Dermis microvascular lymphatic vessel endothelial cell (primary cell): ENCODE data around the gene ICAM1. TPM values are rescaled to one million over a fixed set of nuclear protein-coding genes. Genes with fewer than 3 reads are reported as not detected.
"Not testable (repeated sequence)": the region's sequence is repeated elsewhere in the genome, so short reads cannot be mapped to it uniquely, and the experiment has no call there.

ENCODE experiments used
- DNase-seq, 2 donors: peaks; one replicate each; pipeline versions ENCODE4 v3.0.0 to v3.0.0-alpha.2; 2010; ENCODE audit warnings: low read depth in 2 of 2
- total RNA-seq: library from RNA; depleted of rRNA; stranded (reverse); fragments of >200 nt; gene quantifications from 2 replicates; pipeline ENCODE4 v1.2.1, GENCODE V29; 2014

Gene ICAM1, protein sequence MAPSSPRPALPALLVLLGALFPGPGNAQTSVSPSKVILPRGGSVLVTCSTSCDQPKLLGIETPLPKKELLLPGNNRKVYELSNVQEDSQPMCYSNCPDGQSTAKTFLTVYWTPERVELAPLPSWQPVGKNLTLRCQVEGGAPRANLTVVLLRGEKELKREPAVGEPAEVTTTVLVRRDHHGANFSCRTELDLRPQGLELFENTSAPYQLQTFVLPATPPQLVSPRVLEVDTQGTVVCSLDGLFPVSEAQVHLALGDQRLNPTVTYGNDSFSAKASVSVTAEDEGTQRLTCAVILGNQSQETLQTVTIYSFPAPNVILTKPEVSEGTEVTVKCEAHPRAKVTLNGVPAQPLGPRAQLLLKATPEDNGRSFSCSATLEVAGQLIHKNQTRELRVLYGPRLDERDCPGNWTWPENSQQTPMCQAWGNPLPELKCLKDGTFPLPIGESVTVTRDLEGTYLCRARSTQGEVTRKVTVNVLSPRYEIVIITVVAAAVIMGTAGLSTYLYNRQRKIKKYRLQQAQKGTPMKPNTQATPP
- 5.8 and 7.8 TPM in 2 replicates for total RNA-seq

DNA sequence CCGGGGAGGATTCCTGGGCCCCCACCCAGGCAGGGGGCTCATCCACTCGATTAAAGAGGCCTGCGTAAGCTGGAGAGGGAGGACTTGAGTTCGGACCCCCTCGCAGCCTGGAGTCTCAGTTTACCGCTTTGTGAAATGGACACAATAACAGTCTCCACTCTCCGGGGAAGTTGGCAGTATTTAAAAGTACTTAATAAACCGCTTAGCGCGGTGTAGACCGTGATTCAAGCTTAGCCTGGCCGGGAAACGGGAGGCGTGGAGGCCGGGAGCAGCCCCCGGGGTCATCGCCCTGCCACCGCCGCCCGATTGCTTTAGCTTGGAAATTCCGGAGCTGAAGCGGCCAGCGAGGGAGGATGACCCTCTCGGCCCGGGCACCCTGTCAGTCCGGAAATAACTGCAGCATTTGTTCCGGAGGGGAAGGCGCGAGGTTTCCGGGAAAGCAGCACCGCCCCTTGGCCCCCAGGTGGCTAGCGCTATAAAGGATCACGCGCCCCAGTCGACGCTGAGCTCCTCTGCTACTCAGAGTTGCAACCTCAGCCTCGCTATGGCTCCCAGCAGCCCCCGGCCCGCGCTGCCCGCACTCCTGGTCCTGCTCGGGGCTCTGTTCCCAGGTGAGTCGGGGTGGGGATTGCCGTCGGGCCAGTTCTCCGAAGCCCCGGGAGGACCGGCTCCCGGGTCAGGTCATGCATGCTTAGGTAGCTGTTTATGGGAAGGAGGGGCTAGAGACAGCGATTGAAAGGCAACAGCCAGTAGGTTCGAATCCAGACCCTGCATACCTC, at the start of gene ICAM1:
TSS of gene ICAM1 (plus strand) at position 505 of the 779 bp plus-strand sequence. CDS start at position 545, 40 bp downstream.
- peak; percentile 92 to 95 for DNase-seq

DNA sequence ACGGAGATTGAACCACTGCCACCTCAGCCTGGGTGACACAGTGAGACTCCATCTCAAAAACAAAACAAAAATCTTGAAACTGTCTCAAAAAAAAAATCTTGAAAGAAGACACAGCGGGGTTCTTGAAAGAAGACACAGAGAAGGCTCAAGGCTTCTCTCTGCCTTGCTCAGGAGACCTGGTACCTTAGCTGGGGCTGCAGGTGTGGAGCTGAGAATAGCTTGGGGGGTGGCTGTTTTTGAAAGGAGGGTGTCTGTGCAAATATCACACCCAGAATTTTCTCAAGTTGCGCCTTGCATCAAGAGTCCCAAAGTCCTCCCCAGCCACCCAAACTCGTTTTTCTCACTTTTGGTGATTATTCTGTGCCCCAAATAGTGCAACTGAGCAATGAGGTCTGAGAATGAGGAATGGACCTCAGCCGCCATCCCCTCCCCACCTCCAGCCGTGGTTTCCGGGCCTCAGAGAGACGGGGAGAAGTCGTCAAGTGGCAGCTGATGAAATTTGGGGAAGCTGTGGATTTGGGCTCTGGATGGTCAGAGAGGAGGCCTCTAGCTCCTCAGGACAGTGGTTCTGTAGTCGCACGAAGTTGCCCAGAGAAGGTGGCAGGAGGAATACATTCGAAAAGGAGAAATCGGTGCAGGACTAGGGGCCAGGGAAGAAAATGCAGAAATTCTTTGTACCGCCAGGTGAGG, 48.6 kb upstream of the ICAM1 start:
- no peak for DNase-seq

DNA sequence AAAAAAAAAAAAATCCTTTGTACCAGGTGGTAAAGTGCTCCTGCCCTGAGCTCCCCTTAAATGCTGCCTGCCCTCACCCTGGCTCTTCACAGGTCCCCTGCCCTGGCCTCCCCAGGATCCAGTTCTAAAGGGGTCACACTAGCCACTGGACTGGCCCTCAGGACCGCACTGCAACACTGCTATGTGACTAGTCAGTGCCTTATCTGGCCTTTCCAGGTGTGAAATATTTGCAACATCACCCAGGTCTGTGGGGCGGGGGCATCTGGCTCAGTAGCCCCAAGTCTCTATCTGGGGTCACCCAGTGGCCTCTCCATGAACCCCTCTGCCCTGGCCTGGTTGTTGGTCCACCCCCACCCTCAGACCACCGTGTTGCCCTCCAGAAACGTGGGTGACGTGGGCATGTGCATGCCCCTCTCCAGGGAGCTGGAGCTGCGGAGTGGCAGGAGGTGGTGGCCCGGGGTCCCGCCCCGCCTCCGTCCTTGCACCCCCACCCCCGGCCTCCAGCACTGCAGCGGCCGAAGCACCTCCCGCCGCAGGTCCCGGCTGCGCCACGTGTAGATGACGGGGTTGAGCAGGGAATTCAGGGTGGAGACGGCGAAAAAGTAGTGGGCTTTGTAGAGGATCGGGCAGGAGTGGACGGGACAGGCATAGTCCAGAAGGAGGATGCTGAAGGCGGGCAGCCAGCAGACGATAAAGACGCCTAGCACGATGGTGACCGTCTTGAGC, 47.3 kb upstream of the ICAM1 start:
- no peak for DNase-seq

DNA sequence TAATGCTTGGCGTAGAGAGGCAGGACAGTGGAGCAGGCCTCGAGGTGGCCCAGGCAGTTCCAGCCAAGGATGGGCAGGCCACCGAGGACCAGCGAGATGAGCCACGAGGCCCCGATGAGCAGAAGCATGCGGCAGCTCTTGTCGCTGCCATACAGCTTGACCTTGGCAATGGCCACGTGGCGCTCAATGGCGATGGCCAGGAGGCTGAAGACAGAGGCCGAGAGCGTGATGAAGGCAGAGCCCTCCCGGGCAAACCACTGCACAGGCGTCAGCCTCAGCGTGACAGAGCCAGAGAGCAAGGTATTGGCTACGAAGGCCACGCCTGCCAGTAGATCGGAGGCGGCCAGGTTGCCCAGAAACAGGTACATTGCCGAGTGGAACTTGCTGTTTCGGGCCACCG, 46.6 kb upstream of the ICAM1 start:
- no peak for DNase-seq

DNA sequence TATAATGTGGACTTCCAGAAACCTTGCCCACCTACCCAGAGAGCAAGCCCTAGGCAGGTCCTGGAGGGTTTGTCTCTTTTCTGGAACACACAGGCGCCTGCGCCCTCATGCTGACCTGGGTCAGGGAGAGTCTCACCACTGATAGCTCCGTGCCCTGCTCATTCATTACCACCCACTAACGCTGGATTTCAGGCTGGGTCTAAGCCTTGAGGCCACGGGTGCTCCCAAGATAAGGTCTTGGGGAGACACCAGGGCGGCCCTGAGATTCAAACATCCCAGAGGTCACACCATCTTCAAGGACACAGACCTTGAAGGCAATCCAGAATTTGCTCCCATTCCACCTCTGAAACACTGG, 44.9 kb upstream of the ICAM1 start:
- no peak for DNase-seq

DNA sequence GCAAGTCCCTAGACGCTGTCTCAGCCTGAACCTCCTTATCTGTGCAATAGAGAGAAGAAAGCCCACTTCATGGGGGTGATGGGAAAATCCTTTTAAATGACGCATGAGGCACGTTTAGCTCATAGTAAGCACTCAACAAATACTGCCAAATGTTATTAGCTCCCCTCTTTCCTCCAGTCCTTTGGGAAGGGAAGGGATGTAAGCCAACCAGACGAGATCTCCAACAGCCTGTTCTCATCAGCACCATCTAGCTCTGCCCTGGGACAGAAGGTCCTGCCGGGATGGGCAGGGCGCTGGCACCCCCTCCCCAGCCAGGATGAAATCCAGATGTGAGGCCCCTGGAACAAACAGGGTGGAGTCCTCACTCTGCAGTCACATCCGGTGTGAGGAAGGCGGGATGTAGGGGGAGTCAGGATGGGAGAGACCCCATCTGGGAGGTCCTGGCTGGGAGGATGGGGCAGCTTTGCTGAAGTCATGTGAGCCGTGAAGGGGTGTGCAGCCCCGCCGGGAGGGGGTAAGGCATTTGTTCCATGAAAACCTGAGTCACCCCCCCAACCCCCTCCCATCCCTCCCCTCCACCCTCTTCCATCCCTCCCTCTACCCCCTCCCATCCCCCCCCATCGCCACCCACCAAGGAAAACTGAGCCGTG, 44.4 kb upstream of the ICAM1 start:
- DNase-seq, result no peak

DNA sequence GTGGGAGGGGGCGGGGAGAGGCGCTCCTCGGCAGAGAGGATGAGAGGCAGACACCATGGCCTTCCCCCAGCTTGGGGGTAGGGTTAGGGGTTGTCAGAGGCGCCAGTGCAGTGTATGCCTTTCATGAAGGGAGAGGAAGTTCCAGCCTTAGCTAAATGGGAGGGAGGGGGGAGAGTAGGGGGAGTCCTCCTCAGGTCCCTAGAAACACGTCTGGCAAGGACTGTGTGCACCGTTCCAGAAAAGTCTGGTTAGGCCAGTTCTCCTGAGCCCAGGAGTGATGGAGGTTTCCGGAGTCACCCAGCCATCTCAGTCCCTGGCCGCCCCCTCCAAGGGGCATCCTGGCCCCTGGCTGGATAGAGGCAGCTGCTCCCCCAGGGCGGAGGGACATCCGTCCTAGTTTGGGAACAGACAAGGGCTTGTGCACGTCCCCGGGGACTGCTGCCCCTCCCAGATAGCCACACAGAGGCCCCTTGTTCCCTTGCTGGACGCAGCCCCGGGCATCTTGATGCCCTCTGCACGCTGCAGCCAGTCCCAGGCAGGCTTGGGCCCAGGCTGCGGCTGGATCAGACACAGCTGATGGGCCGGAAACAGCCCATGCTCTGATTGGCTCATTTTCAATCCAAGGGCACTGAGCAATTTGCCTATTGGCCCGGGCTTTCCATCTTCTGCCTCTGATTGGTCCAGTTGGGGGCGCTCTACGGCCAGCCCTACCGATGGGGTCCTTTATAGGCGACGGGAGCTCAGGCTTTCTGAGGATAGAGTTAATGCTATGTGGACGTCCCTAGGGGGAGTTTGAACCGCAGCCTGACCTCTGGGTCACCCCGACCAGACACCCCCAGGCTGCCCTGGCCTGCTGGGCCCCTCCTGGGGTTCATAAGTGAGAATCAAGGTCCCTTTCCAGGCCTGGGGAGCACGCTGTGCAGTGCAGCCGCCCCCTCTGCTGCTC, 43.6 kb upstream of the ICAM1 start:
- DNase-seq, result no peak

DNA sequence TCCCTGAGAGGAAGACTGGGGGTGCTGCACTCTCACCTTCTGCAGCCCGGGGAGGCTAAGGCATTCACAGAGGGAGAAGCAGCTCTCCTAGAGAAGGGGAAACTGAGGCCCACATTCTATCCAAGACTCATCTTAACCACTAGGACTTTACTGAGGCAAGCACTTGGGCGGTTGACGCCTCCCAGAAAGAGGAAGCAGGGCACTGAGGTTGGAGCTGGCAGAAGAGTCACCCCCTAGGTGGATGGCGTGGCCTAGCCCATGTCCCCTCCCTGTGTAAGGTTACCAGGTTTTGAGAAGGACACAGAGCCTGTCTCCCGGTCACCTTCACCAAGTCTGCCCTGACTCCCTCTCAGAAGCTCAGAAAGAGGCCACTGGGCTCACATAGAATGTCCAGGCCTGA, 42.5 kb upstream of the ICAM1 start:
- no peak for DNase-seq

DNA sequence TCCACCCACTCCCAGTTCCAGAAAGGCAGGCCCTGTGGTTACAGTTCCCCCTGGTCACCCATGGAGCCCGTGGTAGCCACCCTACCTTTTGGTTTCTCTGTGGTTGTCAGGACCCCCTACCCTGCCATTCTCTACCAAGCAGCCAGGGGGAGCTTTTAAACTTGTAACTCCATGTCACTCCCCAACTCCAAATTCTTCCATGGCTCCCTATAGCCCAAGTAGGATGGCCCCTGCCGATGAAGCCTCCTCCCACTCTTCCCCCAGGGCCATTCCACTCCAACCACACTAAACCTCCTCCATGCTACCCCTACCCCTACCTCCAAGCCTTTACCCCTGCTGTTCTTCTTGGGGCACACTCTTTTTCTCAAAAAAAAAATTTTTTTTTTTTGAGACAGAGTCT, 42.0 kb upstream of the ICAM1 start:
- DNase-seq, result peak; percentile 9 to 43

DNA sequence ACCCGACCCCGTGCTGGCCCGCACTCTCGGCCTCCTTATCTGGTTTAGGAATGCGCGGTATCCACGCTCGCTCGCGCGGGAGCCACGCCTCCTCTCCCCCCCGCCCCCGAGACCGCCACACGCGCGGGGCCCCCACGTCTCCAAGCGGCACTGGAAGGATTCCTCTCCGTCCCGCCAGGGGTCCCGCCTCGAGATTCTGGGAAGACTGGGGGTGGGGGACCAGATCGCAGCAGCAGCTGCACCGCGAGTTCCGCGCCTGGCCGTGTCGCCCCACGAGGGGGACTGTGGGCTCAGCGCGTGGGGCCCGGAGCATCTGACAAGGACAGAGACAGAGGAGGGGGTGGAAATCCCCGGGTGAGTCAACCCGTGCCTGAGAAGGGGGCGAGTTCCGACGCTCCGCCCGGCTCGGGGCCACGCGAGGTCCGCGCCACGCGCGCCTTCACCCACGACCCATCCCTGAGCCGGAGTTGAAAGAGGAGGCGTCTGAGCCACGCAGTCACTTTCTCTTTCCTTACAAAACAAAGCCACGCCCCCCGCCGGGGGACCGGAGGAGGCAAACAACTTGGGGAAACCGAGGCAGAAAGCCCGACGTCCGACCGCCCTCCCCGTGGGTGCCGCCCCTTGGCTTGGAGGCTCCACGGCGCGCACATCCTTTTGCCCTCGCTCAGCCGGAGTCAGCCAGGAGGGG, 40.6 kb upstream of the ICAM1 start:
- peak in 1 of 2 donors; percentile 18 for DNase-seq

DNA sequence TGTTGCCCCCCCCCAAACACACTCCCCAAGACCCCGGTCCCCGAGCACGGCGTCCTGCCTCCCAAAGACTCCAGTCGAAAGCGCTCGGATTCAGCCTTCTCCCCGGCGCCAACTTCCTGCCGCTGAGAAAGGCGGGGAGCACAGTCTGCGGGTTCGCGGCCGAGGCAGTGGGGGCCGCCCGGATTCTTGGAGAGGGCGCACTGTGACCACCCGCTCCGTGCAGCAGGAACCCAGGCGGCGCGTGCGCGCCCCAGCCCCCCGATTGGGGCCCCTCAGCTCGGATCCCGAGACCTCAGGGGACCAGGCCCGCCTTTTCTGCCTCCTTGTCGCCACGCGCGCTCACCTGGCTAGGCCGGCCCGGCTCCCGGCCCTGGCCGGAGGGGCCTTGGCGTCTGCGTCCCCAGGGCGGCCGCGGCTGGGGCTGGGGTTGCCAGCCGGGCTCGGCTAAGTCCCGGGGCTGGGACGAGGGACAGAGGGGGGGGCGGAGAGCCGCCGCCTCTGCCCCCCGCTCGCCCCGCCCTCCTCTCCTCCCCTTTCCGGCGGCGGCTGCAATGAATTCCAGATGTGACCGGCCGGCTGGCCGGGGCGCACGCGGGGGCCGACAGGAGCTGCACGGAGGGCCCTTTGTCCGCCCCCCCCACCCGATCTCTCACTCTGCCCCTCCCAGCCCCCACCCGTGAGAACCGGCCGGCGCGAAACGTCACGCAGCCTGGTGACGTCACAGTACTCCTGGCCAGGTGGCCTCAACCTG, 39.9 kb upstream of the ICAM1 start, which contains the start of gene S1PR2:
TSS of gene S1PR2 (minus strand) at position 471 of the 751 bp plus-strand sequence. CDS start 6,426 bp downstream, outside the sequence.
- peak; percentile 5 to 44 for DNase-seq

DNA sequence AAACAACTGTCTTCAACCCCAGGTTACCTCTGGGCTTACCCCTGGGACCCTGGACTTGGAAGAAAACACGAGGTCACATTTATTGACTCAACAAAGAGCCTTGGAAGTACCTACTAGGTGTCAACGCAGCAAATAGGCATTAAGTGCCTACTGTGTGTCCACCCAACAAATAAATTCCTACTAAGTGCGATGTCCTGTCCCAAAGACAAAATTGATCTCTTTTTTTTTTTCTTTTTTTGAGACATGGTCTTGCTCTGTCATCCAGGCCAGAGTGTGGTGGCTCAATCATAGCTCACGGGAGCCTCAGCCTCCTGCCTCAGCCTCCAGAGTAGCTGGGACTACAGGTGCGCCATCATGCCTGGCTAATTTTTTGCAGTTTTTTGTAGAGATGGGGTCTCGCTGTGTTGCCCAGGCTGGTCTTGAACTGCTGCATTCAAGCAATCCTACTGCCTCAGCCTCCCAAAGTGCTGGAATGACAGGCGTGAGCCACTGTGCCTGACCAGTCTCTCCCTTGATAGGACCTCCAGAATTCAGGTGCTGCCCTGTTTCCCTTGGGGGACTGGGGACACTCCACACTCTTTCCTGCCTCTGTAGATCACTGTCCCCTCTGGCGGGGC, 39.2 kb upstream of the ICAM1 start:
- no peak for DNase-seq

DNA sequence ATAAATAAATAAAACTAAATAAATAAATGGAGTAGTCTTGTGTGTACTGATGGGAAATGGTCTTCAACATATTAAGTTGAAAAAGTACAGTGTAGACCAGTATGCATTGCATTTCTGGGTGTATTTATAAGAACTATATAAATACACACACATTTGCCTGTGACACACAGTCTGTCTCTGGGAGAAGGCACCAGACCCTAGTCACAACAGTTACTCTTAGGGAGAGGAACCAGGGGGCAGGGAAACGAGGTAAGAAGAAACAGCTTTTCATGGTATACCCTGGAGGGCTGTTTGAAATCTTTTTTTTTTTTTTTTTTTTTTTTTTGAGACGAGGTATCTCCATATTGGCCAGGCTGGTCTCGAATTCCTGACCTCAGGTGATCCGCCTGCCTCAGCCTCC, 37.0 kb upstream of the ICAM1 start:
- no peak for DNase-seq

DNA sequence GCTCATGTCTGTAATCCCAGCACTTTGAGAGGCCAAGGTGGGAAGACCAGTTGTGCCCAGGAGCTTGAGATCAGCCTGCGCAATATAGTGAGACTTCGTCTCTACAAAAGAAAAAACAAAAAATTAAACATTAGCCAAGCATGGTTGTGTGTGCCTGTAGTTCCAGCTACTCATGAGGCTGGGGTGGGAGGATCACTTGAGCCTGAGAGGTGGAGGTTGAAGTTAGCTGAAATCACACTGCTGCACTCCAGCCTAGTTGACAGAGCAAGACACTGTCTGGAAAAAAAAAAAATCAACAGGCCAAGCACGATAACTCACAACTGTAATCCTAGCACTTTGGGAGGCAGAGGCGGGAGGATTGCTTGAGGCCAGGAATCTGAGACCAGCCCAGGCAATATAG, 35.9 kb upstream of the ICAM1 start:
- no peak for DNase-seq

DNA sequence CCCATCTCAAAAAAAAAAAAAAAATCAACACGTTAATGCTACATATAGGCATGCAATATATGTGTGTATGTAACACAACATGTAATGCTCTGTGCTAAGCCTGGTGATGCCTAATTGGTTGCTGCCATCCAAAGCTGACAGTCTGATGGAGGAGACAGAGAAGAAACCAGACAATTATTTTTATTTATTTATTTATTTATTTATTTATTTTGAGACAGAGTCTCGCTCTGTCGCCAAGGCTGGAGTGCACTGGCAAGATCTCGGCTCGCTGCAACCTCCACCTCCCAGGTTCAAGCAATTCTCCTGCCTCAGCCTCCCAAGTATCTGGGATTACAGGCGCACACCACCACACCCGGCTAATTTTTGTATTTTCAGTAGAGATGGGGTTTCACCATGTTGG, 35.5 kb upstream of the ICAM1 start:
- not testable (repeated sequence) for DNase-seq

DNA sequence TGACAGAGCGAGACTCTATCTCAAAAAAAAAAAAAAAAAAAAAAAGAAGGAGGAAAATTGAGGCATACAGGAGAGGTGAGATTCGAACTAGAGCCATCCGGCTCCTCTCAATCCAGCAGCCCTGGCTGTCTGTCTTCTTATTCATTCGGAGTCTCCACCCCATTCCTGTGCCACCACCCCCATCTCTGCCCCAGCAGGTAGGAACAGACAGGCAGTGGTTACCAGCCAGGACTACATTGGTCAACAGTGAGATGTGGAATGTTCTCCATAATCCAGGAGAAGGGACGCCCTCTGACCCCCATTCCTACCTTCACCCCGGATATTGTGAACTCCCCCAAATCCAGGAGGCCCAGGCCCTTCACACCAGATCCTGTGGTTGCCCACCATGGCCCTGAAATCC, 33.2 kb upstream of the ICAM1 start:
- no peak for DNase-seq

DNA sequence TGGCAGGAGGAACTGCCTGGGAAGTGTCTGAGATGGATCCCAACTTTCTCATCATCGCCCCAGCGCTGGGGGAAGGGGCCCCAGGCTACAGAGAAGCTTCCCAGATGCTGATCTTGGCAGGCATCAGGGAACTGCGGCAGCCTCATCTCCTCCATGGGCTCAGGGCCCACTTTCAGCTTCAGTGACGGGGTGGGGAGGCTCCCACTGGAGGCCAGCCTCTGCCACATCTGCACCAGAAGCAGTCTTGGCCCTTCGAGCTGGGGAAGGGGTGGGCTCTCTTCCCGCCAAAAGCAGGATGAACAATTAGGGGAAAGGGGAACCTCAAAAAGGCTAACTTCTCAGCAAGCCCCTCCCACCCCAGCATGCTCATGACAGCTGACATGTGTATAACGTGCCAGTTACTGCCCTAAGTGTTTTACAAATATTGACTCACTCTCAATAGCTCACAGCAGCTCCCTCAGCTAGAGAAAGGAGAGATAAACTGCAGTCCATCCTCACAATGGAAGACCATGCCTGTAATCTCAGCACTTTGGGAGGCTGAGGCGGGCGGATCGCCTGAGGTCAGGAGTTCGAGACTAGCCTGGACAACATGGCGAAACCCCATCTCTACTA, 32.6 kb upstream of the ICAM1 start:
- DNase-seq, result no peak
